ENCODE measurements around the gene THAP5.

Gene THAP5

DNA sequence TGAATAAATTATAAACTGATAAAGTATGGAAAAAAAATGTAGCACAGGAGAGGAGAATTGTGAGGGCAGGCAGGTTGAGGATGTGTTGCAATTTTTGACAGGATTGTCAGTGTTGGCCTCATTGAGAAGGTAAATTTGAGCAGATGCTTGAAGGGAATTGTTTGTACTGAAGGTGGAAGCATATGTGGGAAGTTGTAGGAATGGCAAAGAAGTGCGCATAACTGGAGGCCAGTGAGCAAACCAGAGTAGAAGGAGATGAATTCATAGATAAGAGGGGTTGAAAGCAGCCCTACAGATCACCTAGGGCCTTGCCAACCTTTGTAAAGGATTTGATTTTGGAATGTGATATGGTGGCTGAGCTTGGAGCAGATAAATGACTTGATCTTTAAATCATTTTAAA lies 6.6 kb upstream of the THAP5 start:
- no peak overlapping the region for H3K4me3 ChIP-seq (ENCODE audit: low read depth, low read length)
- no peak for DNase-seq (ENCODE audit: low read depth)
- TF ChIP-seq, protein P1, sequence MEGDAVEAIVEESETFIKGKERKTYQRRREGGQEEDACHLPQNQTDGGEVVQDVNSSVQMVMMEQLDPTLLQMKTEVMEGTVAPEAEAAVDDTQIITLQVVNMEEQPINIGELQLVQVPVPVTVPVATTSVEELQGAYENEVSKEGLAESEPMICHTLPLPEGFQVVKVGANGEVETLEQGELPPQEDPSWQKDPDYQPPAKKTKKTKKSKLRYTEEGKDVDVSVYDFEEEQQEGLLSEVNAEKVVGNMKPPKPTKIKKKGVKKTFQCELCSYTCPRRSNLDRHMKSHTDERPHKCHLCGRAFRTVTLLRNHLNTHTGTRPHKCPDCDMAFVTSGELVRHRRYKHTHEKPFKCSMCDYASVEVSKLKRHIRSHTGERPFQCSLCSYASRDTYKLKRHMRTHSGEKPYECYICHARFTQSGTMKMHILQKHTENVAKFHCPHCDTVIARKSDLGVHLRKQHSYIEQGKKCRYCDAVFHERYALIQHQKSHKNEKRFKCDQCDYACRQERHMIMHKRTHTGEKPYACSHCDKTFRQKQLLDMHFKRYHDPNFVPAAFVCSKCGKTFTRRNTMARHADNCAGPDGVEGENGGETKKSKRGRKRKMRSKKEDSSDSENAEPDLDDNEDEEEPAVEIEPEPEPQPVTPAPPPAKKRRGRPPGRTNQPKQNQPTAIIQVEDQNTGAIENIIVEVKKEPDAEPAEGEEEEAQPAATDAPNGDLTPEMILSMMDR (IDR thresholded peaks at IDR 0.05; ENCODE audit: low read depth, low read length, missing control alignments) = no peak
- in situ Hi-C loops (cut with HindIII; ENCODE audit: low sequenced_read_pairs) = no loop called here

GRCh38 chr7:108575156-108575555 lies 5.7 kb upstream of the THAP5 start:
- H3K4me3 ChIP-seq (ENCODE audit: low read depth, low read length) = no peak overlapping the region
- DNase-seq (ENCODE audit: low read depth) = no peak
- in situ Hi-C loops (cut with HindIII; ENCODE audit: low sequenced_read_pairs) = no loop called here
- TF ChIP-seq, protein P1 (IDR thresholded peaks at IDR 0.05; ENCODE audit: low read depth, low read length, missing control alignments) = no peak

GRCh38 chr7:108572480-108572879 lies 3.0 kb upstream of the THAP5 start:
- no peak for DNase-seq (ENCODE audit: low read depth)
- in situ Hi-C loops (cut with HindIII; ENCODE audit: low sequenced_read_pairs) = no loop called here
- TF ChIP-seq, protein P1 (IDR thresholded peaks at IDR 0.05; ENCODE audit: low read depth, low read length, missing control alignments) = no peak
- no peak overlapping the region for H3K4me3 ChIP-seq (ENCODE audit: low read depth, low read length)

GRCh38 chr7:108570146-108570755 lies 745 bp upstream of the THAP5 start:
- peak overlapping the region; percentile 77 for H3K4me3 ChIP-seq (ENCODE audit: low read depth, low read length)
- DNase-seq (ENCODE audit: low read depth) = no peak
- TF ChIP-seq, protein P1 (IDR thresholded peaks at IDR 0.05; ENCODE audit: low read depth, low read length, missing control alignments) = no peak
- in situ Hi-C loops (cut with HindIII; ENCODE audit: low sequenced_read_pairs) = no loop called here

DNA sequence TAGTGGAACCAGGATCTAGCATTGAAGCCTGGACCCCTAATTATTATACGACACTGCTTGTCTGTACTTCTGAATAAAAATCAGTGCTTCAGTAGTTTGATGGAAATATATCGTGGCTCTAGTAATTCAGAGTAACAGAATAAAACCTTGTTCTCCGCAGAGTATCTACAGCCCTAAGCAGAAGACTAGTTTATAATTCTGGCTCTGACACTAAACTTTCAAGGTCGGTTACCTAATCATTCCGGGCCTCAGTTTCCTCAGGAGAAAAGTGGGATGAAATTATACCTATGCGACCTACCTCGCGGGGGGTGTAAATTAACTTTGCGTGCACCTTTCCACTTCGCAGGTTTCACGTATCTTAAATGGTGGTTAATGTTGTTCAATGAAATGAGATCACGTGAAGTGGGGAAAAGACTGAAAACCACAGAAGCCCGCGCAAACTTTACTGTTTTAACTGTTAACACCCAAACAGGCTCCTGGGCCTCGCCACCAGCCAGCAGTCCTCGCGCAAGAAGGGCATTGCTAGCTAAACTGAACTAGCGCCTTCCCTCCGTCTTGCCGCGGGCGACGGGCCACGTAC lies 615 bp downstream of the THAP5 start:
- peak; percentile 4 for DNase-seq (ENCODE audit: low read depth)
- peak overlapping the region; percentile 77 for H3K4me3 ChIP-seq (ENCODE audit: low read depth, low read length)
- TF ChIP-seq, protein P1 (IDR thresholded peaks at IDR 0.05; ENCODE audit: low read depth, low read length, missing control alignments) = no peak
- in situ Hi-C loops (cut with HindIII; ENCODE audit: low sequenced_read_pairs) = no loop called here

- H3K4me3 ChIP-seq (ENCODE audit: low read depth, low read length) = no peak overlapping the region
- TF ChIP-seq, protein P1 (IDR thresholded peaks at IDR 0.05; ENCODE audit: low read depth, low read length, missing control alignments) = no peak
- in situ Hi-C loops (cut with HindIII; ENCODE audit: low sequenced_read_pairs) = no loop called here
- DNase-seq (ENCODE audit: low read depth) = no peak
Measured at GRCh38 chr7:108565987-108566386, 3.5 kb downstream of the THAP5 start.
